WI38 (cell line): Measurements from ENCODE around the gene RNF214.

Experiments
- H3K4me3 ChIP-seq: 2 replicates; pipeline ENCODE4 v1.5.1; 2011; ENCODE audit warnings: low read depth, mild to moderate bottlenecking, control low read depth, low read length
- CTCF ChIP-seq: IDR thresholded peaks from 2 replicates; pipeline ENCODE4 v1.5.1; 2012; ENCODE audit warnings: low read depth, mild to moderate bottlenecking, control low read depth, low read length

The RNF214 gene

DNA sequence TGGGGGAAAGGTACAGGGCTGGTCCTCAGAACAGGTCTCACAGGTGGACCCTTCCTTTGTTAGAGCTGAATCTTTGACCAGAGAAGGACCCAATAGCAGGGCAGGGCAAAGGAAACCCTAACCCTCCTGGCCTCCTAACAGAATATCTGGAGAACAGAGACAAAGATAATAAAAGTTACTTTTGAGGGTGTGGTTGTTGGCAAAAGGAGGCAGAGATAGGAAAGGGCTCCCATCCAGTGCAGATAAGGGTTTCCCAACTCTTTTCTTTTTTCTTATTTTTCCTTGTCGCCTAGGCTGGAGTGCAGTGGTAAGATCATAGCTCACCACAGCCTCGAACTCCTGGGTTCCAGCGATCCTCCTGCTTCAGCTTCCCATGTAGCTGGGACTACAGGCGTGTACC is 12.5 kb upstream of the RNF214 start:
- no peak for TF ChIP-seq CTCF

GRCh38 chr11:117220568-117220967 is 11.9 kb upstream of the RNF214 start:
- H3K4me3 ChIP-seq, result no peak overlapping the region
- TF ChIP-seq CTCF, result no peak

More for the DNA sequence above, 12.5 kb upstream of the RNF214 start:
- H3K4me3 ChIP-seq, result no peak overlapping the region

- no peak overlapping the region for H3K4me3 ChIP-seq
- no peak for TF ChIP-seq CTCF
Measured at GRCh38 chr11:117220999-117221774, 11.3 kb upstream of the RNF214 start.

- no peak overlapping the region for H3K4me3 ChIP-seq
- TF ChIP-seq CTCF, result no peak
Measured at GRCh38 chr11:117221775-117222517, 10.5 kb upstream of the RNF214 start.

GRCh38 chr11:117222991-117223740 is 9.3 kb upstream of the RNF214 start:
- no peak for TF ChIP-seq CTCF
- no peak overlapping the region for H3K4me3 ChIP-seq

DNA sequence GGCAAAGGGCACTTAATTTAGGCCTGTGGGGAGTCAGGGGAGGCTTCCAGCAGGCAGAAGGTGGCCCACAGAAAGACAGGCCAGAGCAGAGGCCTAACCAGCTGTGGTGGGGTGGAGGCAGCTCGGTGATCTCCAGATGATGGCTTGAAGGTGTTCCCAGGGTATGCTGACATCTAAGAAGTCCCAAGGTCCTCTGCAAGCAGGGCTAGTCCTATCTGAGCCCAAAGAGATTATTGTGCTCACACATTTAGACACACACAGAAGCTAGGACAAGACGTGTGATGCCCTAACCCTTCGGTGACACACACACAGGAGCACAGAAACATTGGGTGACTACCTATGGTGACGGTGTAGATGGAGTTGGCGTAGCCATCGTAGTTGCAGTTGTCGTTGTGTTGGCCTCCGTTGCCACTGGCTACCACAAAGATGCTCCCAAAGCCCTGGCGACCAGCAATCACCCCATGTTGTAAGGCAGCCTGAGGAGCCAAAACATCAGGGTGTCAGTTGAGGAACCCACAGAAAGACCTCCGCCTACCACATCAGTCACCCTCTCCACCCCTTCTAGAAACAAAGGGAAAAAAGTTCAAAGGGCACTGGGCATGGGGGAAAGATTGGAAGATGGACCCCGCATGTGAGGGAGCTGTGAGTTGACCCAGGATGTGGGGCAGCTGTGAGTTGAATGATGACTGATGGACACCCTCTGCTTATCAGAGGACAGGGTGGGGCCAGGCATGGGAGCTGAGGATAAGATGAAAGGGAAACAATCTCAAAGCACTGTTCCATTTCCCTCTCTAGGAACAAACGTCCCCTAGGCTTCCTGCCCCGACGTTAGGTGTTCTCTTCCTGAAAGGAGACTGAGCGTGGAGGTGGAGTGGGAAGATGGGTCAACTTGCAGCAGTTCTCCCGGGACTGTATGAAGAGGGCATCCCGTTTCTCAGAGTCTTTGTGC is 8.5 kb upstream of the RNF214 start:
- H3K4me3 ChIP-seq, result no peak overlapping the region
- no peak for TF ChIP-seq CTCF
